Dedifferentiated amniotic fluid mesenchymal stem cell (primary cell): ENCODE data around the gene HAND2.

Experiments used
- DNase-seq: peaks from one replicate; pipeline ENCODE4 v3.0.0-alpha.2; 2016; ENCODE audit errors: extremely low spot score

Gene HAND2

GRCh38 chr4:173477016-173477415, 53.0 kb downstream of the HAND2 start:
- DNase-seq, result no peak
